ENCODE measurements around the gene CCDC88C.
A peak's percentile ranks its signal among the peaks of the same experiment; 100 is the strongest.
"Not testable (repeated sequence)": the region's sequence is repeated elsewhere in the genome, so short reads cannot be mapped to it uniquely, and the experiment has no call there.

The CCDC88C gene

DNA sequence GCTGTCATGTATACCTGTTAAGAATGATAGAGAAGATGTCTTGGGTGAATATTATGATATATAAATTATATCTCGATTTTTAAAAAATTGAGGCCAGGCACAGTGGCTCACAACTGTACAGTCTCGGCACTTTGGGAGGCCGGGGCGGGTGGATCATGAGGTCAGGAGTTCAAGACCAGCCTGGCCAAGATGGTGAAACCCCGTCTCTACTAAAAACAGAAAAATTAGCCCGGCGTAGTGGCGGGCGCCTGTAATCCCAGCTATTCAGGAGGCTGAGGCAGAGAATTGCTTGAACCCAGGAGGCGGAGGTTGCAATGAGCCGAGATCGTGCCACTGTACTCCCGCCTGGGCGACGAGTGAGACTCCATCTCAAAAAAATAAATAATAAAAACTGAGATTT lies 151.3 kb downstream of the CCDC88C start:
- peaks cover 4 to 23% (median 15%) of the 10 kb centered on the region in 5 donors for H3K27me3 ChIP-seq (ENCODE audit: control insufficient read depth in 5 of 5, insufficient read depth in 4 of 5, low read length in 5 of 5)
- H3K27ac ChIP-seq (ENCODE audit: low read depth, low read length); H3K9ac ChIP-seq (ENCODE audit: low read length in 5 of 5); H3K4me3 ChIP-seq (ENCODE audit: low read depth in 1 of 5, low read length in 5 of 5); H3K36me3 ChIP-seq (ENCODE audit: control insufficient read depth in 5 of 5, insufficient read depth in 5 of 5, low read length in 5 of 5); H3K9me3 ChIP-seq (ENCODE audit: control insufficient read depth in 5 of 5, low read length in 5 of 5): not testable (repeated sequence)
- peaks cover 8 to 25% (median 21%) of the 10 kb centered on the region in 5 donors for H3K4me1 ChIP-seq (ENCODE audit: control insufficient read depth in 5 of 5, insufficient read depth in 5 of 5, low read length in 5 of 5)

GRCh38 chr14:91265404-91265803 lies 152.2 kb downstream of the CCDC88C start:
- H3K27ac ChIP-seq (ENCODE audit: low read depth, low read length) = no peak overlapping the region
- H3K4me1 ChIP-seq (ENCODE audit: control insufficient read depth in 5 of 5, insufficient read depth in 5 of 5, low read length in 5 of 5) = peaks cover 8 to 25% (median 21%) of the 10 kb centered on the region in 5 donors
- no peaks in the 10 kb centered on the region for H3K36me3 ChIP-seq (ENCODE audit: control insufficient read depth in 5 of 5, insufficient read depth in 5 of 5, low read length in 5 of 5)
- H3K4me3 ChIP-seq (ENCODE audit: low read depth in 1 of 5, low read length in 5 of 5) = no peak overlapping the region
- H3K27me3 ChIP-seq (ENCODE audit: control insufficient read depth in 5 of 5, insufficient read depth in 4 of 5, low read length in 5 of 5) = peaks cover 4 to 23% (median 15%) of the 10 kb centered on the region in 5 donors
- no peak overlapping the region for H3K9ac ChIP-seq (ENCODE audit: low read length in 5 of 5)
- H3K9me3 ChIP-seq (ENCODE audit: control insufficient read depth in 5 of 5, low read length in 5 of 5) = peaks cover 0 to 2% (median 0%) of the 10 kb centered on the region in 5 donors

GRCh38 chr14:91264151-91265150 lies 153.2 kb downstream of the CCDC88C start:
- H3K9ac ChIP-seq (ENCODE audit: low read length in 5 of 5) = peak overlapping the region in 3 of 5 donors; percentile 16 to 53 (median 48)
- peaks cover 2 to 18% (median 14%) of the 10 kb centered on the region in 5 donors for H3K4me1 ChIP-seq (ENCODE audit: control insufficient read depth in 5 of 5, insufficient read depth in 5 of 5, low read length in 5 of 5)
- H3K9me3 ChIP-seq (ENCODE audit: control insufficient read depth in 5 of 5, low read length in 5 of 5) = peaks cover 0 to 2% (median 0%) of the 10 kb centered on the region in 5 donors
- H3K27me3 ChIP-seq (ENCODE audit: control insufficient read depth in 5 of 5, insufficient read depth in 4 of 5, low read length in 5 of 5) = peaks cover 4 to 23% (median 15%) of the 10 kb centered on the region in 5 donors
- no peaks in the 10 kb centered on the region for H3K36me3 ChIP-seq (ENCODE audit: control insufficient read depth in 5 of 5, insufficient read depth in 5 of 5, low read length in 5 of 5)
- H3K4me3 ChIP-seq (ENCODE audit: low read depth in 1 of 5, low read length in 5 of 5) = peak overlapping the region in 4 of 5 donors; percentile 50 to 65 (median 60)
- H3K27ac ChIP-seq (ENCODE audit: low read depth, low read length) = no peak overlapping the region

GRCh38 chr14:91263329-91263728 lies 154.3 kb downstream of the CCDC88C start:
- peaks cover 0 to 13% (median 9%) of the 10 kb centered on the region in 5 donors for H3K4me1 ChIP-seq (ENCODE audit: control insufficient read depth in 5 of 5, insufficient read depth in 5 of 5, low read length in 5 of 5)
- H3K27me3 ChIP-seq (ENCODE audit: control insufficient read depth in 5 of 5, insufficient read depth in 4 of 5, low read length in 5 of 5) = peaks cover 4 to 23% (median 16%) of the 10 kb centered on the region in 5 donors
- no peaks in the 10 kb centered on the region for H3K36me3 ChIP-seq (ENCODE audit: control insufficient read depth in 5 of 5, insufficient read depth in 5 of 5, low read length in 5 of 5)
- peaks cover 0 to 2% (median 0%) of the 10 kb centered on the region in 5 donors for H3K9me3 ChIP-seq (ENCODE audit: control insufficient read depth in 5 of 5, low read length in 5 of 5)
- no peak overlapping the region for H3K27ac ChIP-seq (ENCODE audit: low read depth, low read length)
- no peak overlapping the region for H3K4me3 ChIP-seq (ENCODE audit: low read depth in 1 of 5, low read length in 5 of 5)
- no peak overlapping the region for H3K9ac ChIP-seq (ENCODE audit: low read length in 5 of 5)

GRCh38 chr14:91261986-91262549 lies 155.6 kb downstream of the CCDC88C start:
- H3K36me3 ChIP-seq (ENCODE audit: control insufficient read depth in 5 of 5, insufficient read depth in 5 of 5, low read length in 5 of 5) = no peaks in the 10 kb centered on the region
- H3K9me3 ChIP-seq (ENCODE audit: control insufficient read depth in 5 of 5, low read length in 5 of 5) = peaks cover 0 to 2% (median 0%) of the 10 kb centered on the region in 5 donors
- H3K27ac ChIP-seq (ENCODE audit: low read depth, low read length) = no peak overlapping the region
- no peak overlapping the region for H3K4me3 ChIP-seq (ENCODE audit: low read depth in 1 of 5, low read length in 5 of 5)
- H3K27me3 ChIP-seq (ENCODE audit: control insufficient read depth in 5 of 5, insufficient read depth in 4 of 5, low read length in 5 of 5) = peaks cover 7 to 21% (median 14%) of the 10 kb centered on the region in 5 donors
- peaks cover 0 to 17% (median 9%) of the 10 kb centered on the region in 5 donors for H3K4me1 ChIP-seq (ENCODE audit: control insufficient read depth in 5 of 5, insufficient read depth in 5 of 5, low read length in 5 of 5)
- H3K9ac ChIP-seq (ENCODE audit: low read length in 5 of 5) = no peak overlapping the region

DNA sequence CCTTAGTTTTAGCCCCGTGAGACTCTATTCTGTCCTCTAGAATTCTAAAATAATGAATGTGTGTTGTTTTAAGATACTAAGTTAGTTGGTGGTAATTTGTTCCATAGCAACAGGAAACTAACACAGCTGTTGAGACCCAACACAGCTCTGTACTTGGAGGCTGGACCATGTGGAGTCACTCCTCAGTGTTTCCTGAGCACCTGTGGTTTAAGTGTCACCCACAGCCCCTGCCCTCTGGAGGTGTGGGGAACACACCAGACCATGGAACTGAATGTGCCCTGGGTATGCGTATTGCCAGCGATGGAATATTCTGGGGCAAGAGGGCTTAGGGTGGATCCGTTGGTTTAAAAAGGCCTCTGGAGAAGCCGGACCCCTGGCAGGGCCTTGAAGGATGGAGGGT lies 156.5 kb downstream of the CCDC88C start:
- H3K27ac ChIP-seq (ENCODE audit: low read depth, low read length) = no peak overlapping the region
- H3K9me3 ChIP-seq (ENCODE audit: control insufficient read depth in 5 of 5, low read length in 5 of 5) = peaks cover 0 to 2% (median 0%) of the 10 kb centered on the region in 5 donors
- no peak overlapping the region for H3K4me3 ChIP-seq (ENCODE audit: low read depth in 1 of 5, low read length in 5 of 5)
- no peaks in the 10 kb centered on the region for H3K36me3 ChIP-seq (ENCODE audit: control insufficient read depth in 5 of 5, insufficient read depth in 5 of 5, low read length in 5 of 5)
- peaks cover 0 to 17% (median 9%) of the 10 kb centered on the region in 5 donors for H3K4me1 ChIP-seq (ENCODE audit: control insufficient read depth in 5 of 5, insufficient read depth in 5 of 5, low read length in 5 of 5)
- H3K27me3 ChIP-seq (ENCODE audit: control insufficient read depth in 5 of 5, insufficient read depth in 4 of 5, low read length in 5 of 5) = peaks cover 7 to 21% (median 14%) of the 10 kb centered on the region in 5 donors
- no peak overlapping the region for H3K9ac ChIP-seq (ENCODE audit: low read length in 5 of 5)

DNA sequence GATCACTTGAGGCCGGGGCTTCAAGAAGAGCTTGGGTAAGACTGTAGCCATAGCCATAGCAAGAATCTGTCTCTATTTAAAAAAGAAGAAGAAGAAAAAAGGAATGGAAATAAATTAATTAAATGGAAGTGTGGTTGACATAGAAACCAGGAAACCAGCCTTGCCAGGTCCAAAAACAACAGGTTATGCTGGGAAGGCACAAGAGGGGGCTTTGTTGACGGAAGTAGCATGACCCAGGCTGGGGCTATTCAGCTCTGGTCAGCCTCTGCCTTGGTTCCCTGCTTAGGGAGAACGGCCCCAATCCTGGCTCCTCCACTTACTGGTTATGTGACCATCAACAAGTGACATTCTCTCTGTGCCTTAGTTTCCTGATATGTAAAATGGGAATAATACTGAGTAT lies 158.7 kb downstream of the CCDC88C start:
- no peak overlapping the region for H3K4me3 ChIP-seq (ENCODE audit: low read depth in 1 of 5, low read length in 5 of 5)
- H3K4me1 ChIP-seq (ENCODE audit: control insufficient read depth in 5 of 5, insufficient read depth in 5 of 5, low read length in 5 of 5) = peaks cover 0 to 9% (median 2%) of the 10 kb centered on the region in 5 donors
- H3K27ac ChIP-seq (ENCODE audit: low read depth, low read length) = no peak overlapping the region
- H3K27me3 ChIP-seq (ENCODE audit: control insufficient read depth in 5 of 5, insufficient read depth in 4 of 5, low read length in 5 of 5) = peaks cover 3 to 10% (median 7%) of the 10 kb centered on the region in 5 donors
- H3K36me3 ChIP-seq (ENCODE audit: control insufficient read depth in 5 of 5, insufficient read depth in 5 of 5, low read length in 5 of 5) = no peaks in the 10 kb centered on the region
- peaks cover 0 to 2% (median 0%) of the 10 kb centered on the region in 5 donors for H3K9me3 ChIP-seq (ENCODE audit: control insufficient read depth in 5 of 5, low read length in 5 of 5)
- no peak overlapping the region for H3K9ac ChIP-seq (ENCODE audit: low read length in 5 of 5)

GRCh38 chr14:91258011-91258618 lies 159.5 kb downstream of the CCDC88C start:
- Histone ChIP-seq H3K27ac (ENCODE audit: low read depth, low read length) (no peak overlapping the region), H3K4me3 (ENCODE audit: low read depth in 1 of 5, low read length in 5 of 5) (no peak overlapping the region), H3K9me3 (ENCODE audit: control insufficient read depth in 5 of 5, low read length in 5 of 5) (peaks cover 0 to 2% (median 0%) of the 10 kb centered on the region in 5 donors), H3K9ac (ENCODE audit: low read length in 5 of 5) (no peak overlapping the region), H3K27me3 (ENCODE audit: control insufficient read depth in 5 of 5, insufficient read depth in 4 of 5, low read length in 5 of 5) (peaks cover 0 to 3% (median 2%) of the 10 kb centered on the region in 5 donors), H3K4me1 (ENCODE audit: control insufficient read depth in 5 of 5, insufficient read depth in 5 of 5, low read length in 5 of 5) (peaks cover 0 to 12% (median 6%) of the 10 kb centered on the region in 5 donors), H3K36me3 (ENCODE audit: control insufficient read depth in 5 of 5, insufficient read depth in 5 of 5, low read length in 5 of 5) (no peaks in the 10 kb centered on the region)

DNA sequence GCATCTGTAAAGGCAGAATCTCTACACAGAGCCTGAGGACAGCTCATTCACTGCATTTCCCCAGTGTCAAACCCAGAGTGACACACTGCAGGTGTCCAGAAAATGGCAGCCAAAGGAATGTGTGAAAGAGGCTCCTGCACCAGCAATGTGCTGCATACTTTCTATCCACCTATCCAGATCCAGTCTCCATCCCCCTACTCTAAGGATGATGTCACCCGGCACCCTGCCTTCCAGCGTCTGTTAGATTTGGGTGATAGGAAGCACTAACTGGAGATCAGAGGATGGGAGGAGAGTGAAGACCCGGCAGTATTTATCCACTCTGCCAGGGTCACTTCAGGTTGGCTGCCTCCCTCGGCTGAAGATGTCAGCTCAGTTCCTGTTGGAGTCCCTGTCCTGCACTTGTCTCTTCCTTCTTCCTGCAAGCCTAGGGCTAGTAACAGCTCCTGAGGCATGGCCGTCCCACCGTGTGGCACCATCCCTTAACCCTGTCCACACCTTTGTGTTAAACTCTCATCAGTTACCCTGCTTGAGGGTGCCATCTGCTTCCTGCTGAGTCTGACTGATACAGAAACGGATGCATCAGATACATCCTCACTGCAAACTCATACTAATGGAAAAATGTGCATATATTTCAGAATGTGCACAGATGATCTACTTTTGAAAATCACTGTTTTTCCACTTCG lies 160.2 kb downstream of the CCDC88C start:
- Histone ChIP-seq H3K9me3 (ENCODE audit: control insufficient read depth in 5 of 5, low read length in 5 of 5) (peaks cover 0 to 2% (median 0%) of the 10 kb centered on the region in 5 donors), H3K9ac (ENCODE audit: low read length in 5 of 5) (no peak overlapping the region), H3K4me1 (ENCODE audit: control insufficient read depth in 5 of 5, insufficient read depth in 5 of 5, low read length in 5 of 5) (peaks cover 1 to 18% (median 12%) of the 10 kb centered on the region in 5 donors), H3K27ac (ENCODE audit: low read depth, low read length) (no peak overlapping the region), H3K4me3 (ENCODE audit: low read depth in 1 of 5, low read length in 5 of 5) (no peak overlapping the region), H3K36me3 (ENCODE audit: control insufficient read depth in 5 of 5, insufficient read depth in 5 of 5, low read length in 5 of 5) (no peaks in the 10 kb centered on the region), H3K27me3 (ENCODE audit: control insufficient read depth in 5 of 5, insufficient read depth in 4 of 5, low read length in 5 of 5) (peaks cover 0 to 5% (median 2%) of the 10 kb centered on the region in 5 donors)

All from subcutaneous abdominal adipose tissue (tissue), 5 donors.